Mesendoderm (in vitro differentiated cells): ENCODE results near the gene ZBED4. TPM values are rescaled to one million over a fixed set of nuclear protein-coding genes. Genes with fewer than 3 reads are reported as not detected.

Source experiments
- small RNA-seq: library from polyadenylated mRNA; stranded (forward); fragments of <200 nt; extraction: miRNeasy Mini kit (QIAGEN cat#:217004); gene quantifications from one replicate; pipeline ENCODE3, GENCODE V24; 2013; ENCODE audit not compliant: insufficient read depth

The ZBED4 gene

Small RNAs within 50 kb of the gene (small RNA-seq; reads per million reads assigned to genes)
- gene AL117328.1 (not detected), gene RF00017 (not detected)
